Activated gamma-delta T cell treated with anti-CD3 and anti-CD28 coated beads, Interleukin-2, amount 50 U/mL, for 16 hours (primary cell): Measurements from ENCODE around the gene CRACDL.
A peak's percentile ranks its signal among the peaks of the same experiment; 100 is the strongest.

Source experiments
- DNase-seq: peaks from one replicate; pipeline ENCODE4 v3.0.0-alpha.2; 2020; ENCODE audit warnings: low read depth

Gene CRACDL

DNA sequence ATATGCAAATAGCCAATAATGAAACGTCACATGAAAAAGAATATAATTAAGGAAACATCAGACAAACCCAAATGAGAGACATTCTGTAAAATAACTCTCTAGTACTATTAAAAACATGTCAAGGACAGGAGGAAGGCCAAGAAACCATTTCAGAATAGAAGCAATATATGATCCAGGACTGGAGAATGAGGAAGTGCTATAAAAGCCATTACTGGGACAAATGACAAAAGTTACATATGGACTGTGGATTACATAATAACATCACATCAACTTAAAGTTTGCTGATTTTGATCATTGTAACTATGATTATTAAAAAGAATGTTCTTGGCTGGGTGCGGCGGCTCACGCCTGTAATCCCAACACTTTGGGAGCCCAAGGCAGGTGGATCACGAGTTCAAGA, 81.3 kb downstream of the CRACDL start:
- DNase-seq = no peak

GRCh38 chr2:98852932-98853331, 83.1 kb downstream of the CRACDL start:
- DNase-seq = no peak

DNA sequence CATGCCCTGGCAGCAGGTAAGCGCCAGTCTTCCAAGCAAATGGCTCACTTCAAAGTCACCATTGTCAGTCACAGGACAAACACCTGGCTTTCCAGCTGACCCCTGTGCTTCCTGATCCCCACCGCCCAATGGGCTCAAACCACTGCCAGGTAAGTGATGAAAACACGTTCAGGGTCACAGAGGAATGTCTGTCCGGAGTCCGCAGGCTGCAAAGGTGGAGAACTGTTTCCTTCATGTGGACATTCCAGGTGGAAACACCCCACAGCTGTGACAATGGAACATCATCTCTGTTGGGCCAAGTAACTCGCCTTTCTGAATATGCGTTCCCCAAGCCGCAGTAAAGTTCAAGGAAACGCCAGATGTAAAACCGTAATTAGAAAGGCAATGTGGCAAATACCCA, 86.0 kb downstream of the CRACDL start:
- DNase-seq = no peak

- DNase-seq = no peak
Measured at GRCh38 chr2:98849113-98849512, 86.9 kb downstream of the CRACDL start.

GRCh38 chr2:98847853-98848252, 88.2 kb downstream of the CRACDL start:
- no peak for DNase-seq

DNA sequence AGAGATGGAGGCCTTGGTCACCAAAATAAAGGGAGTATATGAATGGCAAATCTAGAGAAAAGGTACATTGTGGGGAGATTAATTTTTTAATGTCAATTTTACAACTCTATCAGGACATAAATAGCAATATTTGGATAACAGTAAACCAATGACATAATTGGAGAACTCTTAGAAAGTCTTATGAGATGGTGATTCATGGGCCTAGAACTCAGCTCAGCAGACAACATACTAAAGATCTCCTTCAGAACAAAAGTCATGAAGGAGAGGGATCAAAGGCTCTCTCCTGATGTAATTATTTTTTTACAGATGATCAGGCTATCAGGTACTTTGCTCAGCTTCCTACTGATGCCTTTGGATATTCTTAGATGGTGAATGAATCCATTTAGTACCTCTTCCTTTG, 90.0 kb downstream of the CRACDL start:
- DNase-seq = no peak

GRCh38 chr2:98842136-98842535, 93.9 kb downstream of the CRACDL start:
- no peak for DNase-seq

GRCh38 chr2:98839292-98839691, 96.7 kb downstream of the CRACDL start:
- DNase-seq = no peak

- peak; percentile 21 for DNase-seq
Measured at GRCh38 chr2:98835831-98836385, 100.1 kb downstream of the CRACDL start.

DNA sequence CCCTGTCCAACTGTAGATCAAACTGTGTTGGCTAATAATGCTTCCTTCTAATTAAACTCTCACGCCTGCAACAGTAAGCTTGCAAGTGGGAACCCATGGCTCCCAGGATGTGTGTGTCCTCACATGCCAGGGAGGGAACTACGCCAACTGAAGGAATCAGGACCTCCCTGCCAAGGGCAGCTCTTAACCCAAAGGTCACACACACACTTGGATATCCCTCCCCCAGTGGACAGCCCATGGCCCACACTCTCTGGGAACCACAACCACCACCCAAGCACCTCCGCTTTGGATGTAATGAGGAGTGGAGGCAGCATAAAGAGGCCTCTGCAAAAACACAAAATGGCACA, 102.1 kb downstream of the CRACDL start:
- DNase-seq = no peak

DNA sequence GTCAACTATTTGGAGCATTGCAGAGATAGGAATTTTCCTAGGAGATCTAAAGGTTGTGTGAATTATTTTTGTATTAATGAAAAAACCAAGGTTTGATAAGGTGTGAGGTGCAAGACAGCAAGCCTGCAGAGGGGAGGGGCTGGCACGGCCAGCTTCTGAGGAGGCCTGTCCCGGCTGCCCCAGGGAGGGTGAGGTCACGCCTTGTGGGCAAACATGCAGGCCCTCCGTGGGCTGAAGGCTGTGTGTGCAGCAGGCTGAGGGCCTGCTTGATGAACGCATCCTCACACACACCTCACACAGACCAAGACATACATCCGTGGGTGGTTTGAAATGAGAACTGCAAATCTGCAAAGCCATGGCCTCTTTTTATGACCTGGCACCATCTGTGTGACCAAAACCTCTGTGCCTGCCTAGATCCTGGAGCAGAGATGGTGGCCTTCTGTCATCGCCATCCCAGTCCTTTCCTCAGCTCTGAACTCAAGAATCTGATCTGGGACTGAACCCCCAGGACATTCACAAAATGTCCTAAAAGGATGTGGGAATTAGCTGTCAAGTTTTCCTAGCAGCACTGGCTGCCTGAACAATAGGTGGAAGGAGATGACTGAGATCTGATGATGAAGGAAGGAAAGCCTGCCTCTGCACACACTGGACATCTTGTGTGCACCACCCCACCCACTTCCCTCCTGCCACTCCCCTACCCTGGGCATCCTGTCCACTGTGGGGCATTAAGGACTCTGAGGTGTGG, 102.7 kb downstream of the CRACDL start:
- no peak for DNase-seq

DNA sequence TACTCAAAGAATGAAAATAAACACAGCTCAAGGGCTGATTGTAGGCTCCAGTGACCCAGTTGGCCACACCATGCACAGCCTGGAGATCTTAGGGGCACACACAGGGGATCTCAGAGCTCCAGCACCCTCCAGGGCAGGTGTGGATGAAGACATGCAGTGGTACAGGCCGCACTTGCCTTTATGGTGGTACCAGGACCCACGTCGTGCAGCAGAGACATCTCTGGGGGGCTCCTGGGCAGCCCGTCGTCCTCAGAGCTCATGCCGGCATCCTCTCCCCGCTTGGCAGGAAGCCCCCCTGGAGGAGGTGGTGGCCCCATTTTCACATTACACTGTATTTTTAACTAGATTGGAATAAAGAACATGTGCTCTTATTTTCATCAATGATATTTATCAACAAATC, 103.9 kb downstream of the CRACDL start:
- no peak for DNase-seq

DNA sequence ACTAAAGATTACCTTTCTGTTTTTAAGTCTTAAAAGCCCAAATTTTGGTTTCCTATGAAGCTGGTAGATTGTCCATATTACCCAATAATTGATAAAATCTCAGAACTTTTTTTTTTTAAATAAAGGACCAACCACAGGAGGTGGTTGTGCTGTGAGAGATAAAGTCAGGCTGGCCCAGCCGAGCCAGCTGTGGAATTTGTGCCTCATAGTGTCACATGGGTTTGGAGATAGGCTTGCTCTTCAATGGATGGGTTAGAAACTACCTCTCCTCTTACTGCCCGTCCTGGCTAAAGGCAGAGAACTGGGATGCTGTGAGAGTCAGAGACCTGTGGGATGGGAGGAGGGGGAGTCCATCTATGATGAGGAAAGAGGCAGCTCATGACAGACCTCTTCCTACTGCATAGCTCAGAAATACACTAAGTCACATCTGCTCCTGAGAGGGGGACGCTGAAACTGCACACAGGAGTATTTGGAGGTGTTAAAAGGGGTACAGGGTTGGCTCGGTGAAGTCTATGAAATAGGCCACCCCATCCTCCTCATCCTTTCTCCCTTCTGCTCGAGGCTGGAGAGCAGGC, 105.4 kb downstream of the CRACDL start:
- DNase-seq = no peak

DNA sequence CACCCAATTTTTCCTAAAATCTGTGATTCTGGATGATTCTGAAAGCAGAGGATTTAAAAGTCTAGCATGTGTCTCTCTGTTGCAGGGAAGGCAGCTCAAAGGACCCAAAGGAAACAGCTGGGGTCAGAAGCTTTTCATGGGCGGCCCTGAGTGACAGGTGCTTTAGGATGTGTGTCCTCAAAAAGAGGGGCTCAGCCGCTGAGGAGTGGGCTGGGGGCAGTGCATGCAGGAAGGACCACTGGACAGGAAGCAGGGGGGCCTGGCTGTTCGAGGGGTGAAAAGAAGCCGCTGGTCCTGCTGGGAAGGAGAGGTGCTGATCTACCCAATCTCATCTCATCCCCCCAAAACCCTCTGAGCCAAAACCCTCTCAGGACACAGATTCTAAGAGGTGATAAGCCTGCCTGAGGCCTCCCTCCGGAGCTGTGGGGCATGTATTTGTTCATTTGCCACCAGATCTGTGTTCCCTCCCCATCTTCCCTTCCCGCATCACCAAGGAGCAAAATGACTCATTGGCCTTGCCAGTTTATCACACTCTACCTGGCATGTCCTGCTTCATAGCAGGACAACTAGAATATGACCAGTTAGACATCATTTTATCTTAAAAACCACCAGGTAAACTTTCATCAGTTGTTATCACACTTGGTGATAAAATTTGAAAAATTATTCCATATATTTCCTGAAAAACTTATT, 106.3 kb downstream of the CRACDL start:
- DNase-seq = no peak

GRCh38 chr2:98828793-98829371, 107.1 kb downstream of the CRACDL start:
- no peak for DNase-seq

GRCh38 chr2:98828369-98828744, 107.7 kb downstream of the CRACDL start:
- DNase-seq = no peak

- DNase-seq = no peak
Measured at GRCh38 chr2:98827625-98828368, 108.2 kb downstream of the CRACDL start.

GRCh38 chr2:98826856-98827255, 109.2 kb downstream of the CRACDL start:
- no peak for DNase-seq

- no peak for DNase-seq
Measured at GRCh38 chr2:98825858-98826257, 110.2 kb downstream of the CRACDL start.

DNA sequence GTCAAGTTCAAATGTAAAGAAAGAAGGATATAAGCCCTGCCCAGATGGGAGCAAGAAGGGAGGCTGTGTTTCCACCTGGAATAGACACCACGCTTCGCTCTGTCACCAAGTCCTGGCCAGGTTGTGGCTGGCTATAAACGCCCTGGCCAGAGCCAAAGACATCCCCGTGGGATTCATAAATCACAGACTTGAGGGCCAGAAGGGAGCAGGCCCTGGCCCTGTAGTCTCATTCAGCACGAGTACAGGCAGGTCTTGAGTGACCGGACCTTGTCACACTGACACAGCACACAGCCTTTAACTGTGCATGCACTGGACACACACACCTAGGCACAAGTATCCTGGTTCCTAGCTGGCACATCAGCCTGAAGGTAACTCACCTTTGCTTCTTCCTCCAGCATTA, 110.6 kb downstream of the CRACDL start:
- DNase-seq = no peak

- no peak for DNase-seq
Measured at GRCh38 chr2:98825020-98825350, 111.0 kb downstream of the CRACDL start.

DNA sequence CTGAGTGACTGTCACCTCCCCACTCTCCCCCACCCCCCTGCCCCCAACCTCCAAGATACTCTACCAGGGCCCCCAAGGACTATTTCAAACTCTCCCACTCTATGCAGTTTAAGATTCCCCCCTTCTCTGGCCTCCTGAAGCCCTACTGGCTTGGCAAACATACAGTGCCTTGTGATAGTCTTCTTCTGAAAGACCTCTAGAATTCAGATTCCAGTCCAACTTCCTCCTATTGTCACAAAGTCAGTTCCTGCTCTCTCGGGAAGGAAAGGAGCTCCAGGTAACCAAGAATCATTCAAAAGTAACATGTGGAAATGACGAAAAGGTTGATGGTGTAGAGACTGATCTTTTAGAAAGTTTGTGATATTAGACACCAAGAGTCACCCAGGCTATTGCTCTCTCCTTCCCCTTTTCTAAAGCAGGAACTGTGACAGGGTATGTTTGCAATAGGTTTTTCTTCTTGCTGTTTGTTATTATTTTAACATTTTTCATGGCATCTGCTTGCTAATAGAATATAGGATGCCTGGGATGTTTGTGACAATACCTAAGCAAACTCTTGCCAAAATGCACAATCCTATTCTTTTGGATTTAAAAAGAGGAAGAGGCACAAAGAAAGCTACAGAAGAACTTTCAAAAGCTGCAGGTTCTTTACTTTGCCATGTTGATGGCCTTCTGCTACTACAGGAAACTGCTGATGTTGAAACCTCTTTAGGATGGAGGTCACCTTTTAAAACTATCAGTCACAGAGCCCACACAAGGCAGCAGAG, 111.6 kb downstream of the CRACDL start:
- DNase-seq = no peak
